Measurements from ENCODE around the gene CHAT. TPM values are rescaled to one million over a fixed set of nuclear protein-coding genes. Genes with fewer than 3 reads are reported as not detected.

CHAT gene
- total and polyA plus RNA-seq, 4 experiments from 2014 or later: not detected

- CTCF ChIA-PET (ENCODE audit: partially characterized antibody): no interaction called here
- DNase-seq: no peak
- H3K4me3 Mint-ChIP-seq: no peak overlapping the region
- no peaks in the 10 kb centered on the region for H3K36me3 Mint-ChIP-seq
- Histone ChIP-seq H3K4me3 (ENCODE audit: low read length in 2 of 2) (no peak overlapping the region), H3K9me3 (ENCODE audit: control insufficient read depth in 1 of 2, low read length in 2 of 2) (no peaks in the 10 kb centered on the region), H3K27me3 (ENCODE audit: insufficient read depth, low read length) (peaks cover 26% of the 10 kb centered on the region), H3K27ac (ENCODE audit: low read depth, low read length) (no peak overlapping the region), H3K4me1 (ENCODE audit: insufficient read depth, low read length) (no peaks in the 10 kb centered on the region), H3K36me3 (ENCODE audit: insufficient read depth, low read length) (no peaks in the 10 kb centered on the region)
- peaks cover 46 to 64% of the 10 kb centered on the region in 2 donors for H3K27me3 Mint-ChIP-seq
- intact Hi-C loops (cut with micrococcal nuclease): no loop called here
- POLR2A ChIA-PET (ENCODE audit: partially characterized antibody): no interaction called here
- H3K27ac Mint-ChIP-seq: no peak overlapping the region
- H3K4me1 Mint-ChIP-seq: peaks cover 2 to 27% (median 6%) of the 10 kb centered on the region in 4 donors
- H3K9me3 Mint-ChIP-seq: peaks cover 0 to 25% (median 13%) of the 10 kb centered on the region in 8 donors
These were observed 5.5 kb upstream of the CHAT start for GRCh38 chr10:49608166-49609005.

DNA sequence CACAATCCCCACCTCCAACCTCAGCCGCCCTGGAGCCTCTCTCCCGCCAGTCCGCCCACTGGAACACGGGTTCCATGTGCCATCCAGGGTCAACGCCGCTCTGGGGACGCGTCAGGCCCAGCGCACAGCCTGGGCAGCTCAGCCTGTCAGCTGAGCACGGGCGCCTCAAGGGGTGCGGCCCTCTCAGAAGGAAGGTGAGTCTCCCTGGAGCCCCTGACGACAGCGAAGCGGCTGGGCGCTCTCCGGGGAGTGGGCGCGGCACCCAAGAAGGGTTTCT, 4.9 kb upstream of the CHAT start:
- Histone ChIP-seq H3K4me1 (ENCODE audit: insufficient read depth, low read length) (no peaks in the 10 kb centered on the region), H3K36me3 (ENCODE audit: insufficient read depth, low read length) (no peaks in the 10 kb centered on the region), H3K9me3 (ENCODE audit: control insufficient read depth in 1 of 2, low read length in 2 of 2) (no peaks in the 10 kb centered on the region), H3K27ac (ENCODE audit: low read depth, low read length) (no peak overlapping the region), H3K4me3 (ENCODE audit: low read length in 2 of 2) (no peak overlapping the region), H3K27me3 (ENCODE audit: insufficient read depth, low read length) (peaks cover 29% of the 10 kb centered on the region)
- Mint-ChIP-seq H3K9me3 (peaks cover 0 to 25% (median 13%) of the 10 kb centered on the region in 8 donors), H3K36me3 (no peaks in the 10 kb centered on the region), H3K27me3 (peaks cover 49 to 66% of the 10 kb centered on the region in 2 donors), H3K4me3 (no peak overlapping the region), H3K27ac (no peak overlapping the region), H3K4me1 (peaks cover 2 to 27% (median 8%) of the 10 kb centered on the region in 4 donors)
- POLR2A ChIA-PET (ENCODE audit: partially characterized antibody): no interaction called here
- no peak for DNase-seq
- CTCF ChIA-PET (ENCODE audit: partially characterized antibody): interaction anchor here (0.9 kb wide), 1 partner anchor 14 kb away, joined by 3 read pairs; no protein-coding TSS in a partner anchor
- intact Hi-C loops (cut with micrococcal nuclease): no loop called here

- intact Hi-C loops (cut with micrococcal nuclease): no loop called here
- no peaks in the 10 kb centered on the region for H3K9me3 ChIP-seq (ENCODE audit: control insufficient read depth in 1 of 2, low read length in 2 of 2)
- Mint-ChIP-seq H3K27ac (no peak overlapping the region), H3K36me3 (no peaks in the 10 kb centered on the region), H3K4me3 (no peak overlapping the region), H3K4me1 (peaks cover 2 to 27% (median 8%) of the 10 kb centered on the region in 4 donors), H3K27me3 (peaks cover 50 to 62% of the 10 kb centered on the region in 2 donors), H3K9me3 (peaks cover 0 to 25% (median 12%) of the 10 kb centered on the region in 8 donors)
- H3K27ac ChIP-seq (ENCODE audit: low read depth, low read length): no peak overlapping the region
- DNase-seq: no peak
- H3K36me3 ChIP-seq (ENCODE audit: insufficient read depth, low read length): no peaks in the 10 kb centered on the region
- H3K4me1 ChIP-seq (ENCODE audit: insufficient read depth, low read length): no peaks in the 10 kb centered on the region
- H3K27me3 ChIP-seq (ENCODE audit: insufficient read depth, low read length): peaks cover 30% of the 10 kb centered on the region
- POLR2A ChIA-PET (ENCODE audit: partially characterized antibody): no interaction called here
- no peak overlapping the region for H3K4me3 ChIP-seq (ENCODE audit: low read length in 2 of 2)
- CTCF ChIA-PET (ENCODE audit: partially characterized antibody): interaction anchor here (0.9 kb wide), 1 partner anchor 14 kb away, joined by 3 read pairs; no protein-coding TSS in a partner anchor
These were observed 4.3 kb upstream of the CHAT start for GRCh38 chr10:49609283-49610113.

GRCh38 chr10:49610114-49610457, 3.8 kb upstream of the CHAT start, which contains the start of gene SLC18A3:
Gene SLC18A3 (plus strand): TSS chr10:49610310. CDS start chr10:49610741, 431 bp downstream.
- no peaks in the 10 kb centered on the region for H3K4me1 ChIP-seq (ENCODE audit: insufficient read depth, low read length)
- Mint-ChIP-seq H3K4me1 (peaks cover 4 to 28% (median 9%) of the 10 kb centered on the region in 4 donors), H3K9me3 (peaks cover 0 to 25% (median 12%) of the 10 kb centered on the region in 8 donors), H3K4me3 (no peak within 1 kb of the TSS), H3K27ac (no peak within 1 kb of the TSS), H3K27me3 (peaks cover 50 to 62% of the 10 kb centered on the region in 2 donors), H3K36me3 (no peaks in the 10 kb centered on the region)
- H3K9me3 ChIP-seq (ENCODE audit: control insufficient read depth in 1 of 2, low read length in 2 of 2): no peaks in the 10 kb centered on the region
- H3K36me3 ChIP-seq (ENCODE audit: insufficient read depth, low read length): no peaks in the 10 kb centered on the region
- no peak within 1 kb of the TSS for H3K4me3 ChIP-seq (ENCODE audit: low read length in 2 of 2)
- no peak for DNase-seq
- ChIA-PET CTCF (ENCODE audit: partially characterized antibody) (no interaction called here), POLR2A (ENCODE audit: partially characterized antibody) (no interaction called here)
- intact Hi-C loops (cut with micrococcal nuclease): no loop called here
- no peak within 1 kb of the TSS for H3K27ac ChIP-seq (ENCODE audit: low read depth, low read length)
- peaks cover 25% of the 10 kb centered on the region for H3K27me3 ChIP-seq (ENCODE audit: insufficient read depth, low read length)

DNA sequence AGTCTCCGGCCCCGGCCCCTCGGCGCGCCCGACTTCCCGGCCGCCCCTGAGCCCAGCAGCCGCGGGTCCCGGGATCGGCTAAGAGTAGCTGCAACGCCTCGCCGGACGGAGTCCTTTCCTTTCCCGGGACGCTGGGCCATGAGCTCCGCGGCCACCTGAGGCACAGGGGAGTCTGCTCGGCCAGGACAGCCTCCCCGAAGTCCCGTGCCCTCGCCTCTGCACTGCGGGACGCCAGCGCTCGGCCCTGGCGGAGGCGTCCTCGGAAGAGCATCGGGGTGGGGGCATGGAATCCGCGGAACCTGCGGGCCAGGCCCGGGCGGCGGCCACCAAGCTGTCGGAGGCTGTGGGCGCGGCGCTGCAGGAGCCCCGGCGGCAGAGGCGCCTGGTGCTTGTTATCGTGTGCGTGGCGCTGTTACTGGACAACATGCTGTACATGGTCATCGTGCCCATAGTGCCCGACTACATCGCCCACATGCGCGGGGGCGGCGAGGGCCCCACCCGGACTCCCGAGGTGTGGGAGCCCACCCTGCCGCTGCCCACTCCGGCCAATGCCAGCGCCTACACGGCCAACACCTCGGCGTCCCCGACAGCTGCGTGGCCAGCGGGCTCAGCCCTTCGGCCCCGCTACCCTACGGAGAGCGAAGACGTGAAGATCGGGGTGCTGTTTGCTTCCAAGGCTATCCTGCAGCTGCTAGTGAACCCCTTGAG, 3.2 kb upstream of the CHAT start:
- Mint-ChIP-seq H3K36me3 (no peaks in the 10 kb centered on the region), H3K27ac (no peak overlapping the region), H3K4me1 (peaks cover 4 to 33% (median 9%) of the 10 kb centered on the region in 4 donors), H3K9me3 (peaks cover 0 to 25% (median 10%) of the 10 kb centered on the region in 8 donors), H3K27me3 (peaks cover 51 to 62% of the 10 kb centered on the region in 2 donors), H3K4me3 (no peak overlapping the region)
- intact Hi-C loops (cut with micrococcal nuclease): no loop called here
- ChIA-PET POLR2A (ENCODE audit: partially characterized antibody) (no interaction called here), CTCF (ENCODE audit: partially characterized antibody) (no interaction called here)
- no peak for DNase-seq
- no peaks in the 10 kb centered on the region for H3K36me3 ChIP-seq (ENCODE audit: insufficient read depth, low read length)
- no peaks in the 10 kb centered on the region for H3K9me3 ChIP-seq (ENCODE audit: control insufficient read depth in 1 of 2, low read length in 2 of 2)
- no peaks in the 10 kb centered on the region for H3K4me1 ChIP-seq (ENCODE audit: insufficient read depth, low read length)
- no peak overlapping the region for H3K27ac ChIP-seq (ENCODE audit: low read depth, low read length)
- peaks cover 25% of the 10 kb centered on the region for H3K27me3 ChIP-seq (ENCODE audit: insufficient read depth, low read length)
- H3K4me3 ChIP-seq (ENCODE audit: low read length in 2 of 2): no peak overlapping the region

DNA sequence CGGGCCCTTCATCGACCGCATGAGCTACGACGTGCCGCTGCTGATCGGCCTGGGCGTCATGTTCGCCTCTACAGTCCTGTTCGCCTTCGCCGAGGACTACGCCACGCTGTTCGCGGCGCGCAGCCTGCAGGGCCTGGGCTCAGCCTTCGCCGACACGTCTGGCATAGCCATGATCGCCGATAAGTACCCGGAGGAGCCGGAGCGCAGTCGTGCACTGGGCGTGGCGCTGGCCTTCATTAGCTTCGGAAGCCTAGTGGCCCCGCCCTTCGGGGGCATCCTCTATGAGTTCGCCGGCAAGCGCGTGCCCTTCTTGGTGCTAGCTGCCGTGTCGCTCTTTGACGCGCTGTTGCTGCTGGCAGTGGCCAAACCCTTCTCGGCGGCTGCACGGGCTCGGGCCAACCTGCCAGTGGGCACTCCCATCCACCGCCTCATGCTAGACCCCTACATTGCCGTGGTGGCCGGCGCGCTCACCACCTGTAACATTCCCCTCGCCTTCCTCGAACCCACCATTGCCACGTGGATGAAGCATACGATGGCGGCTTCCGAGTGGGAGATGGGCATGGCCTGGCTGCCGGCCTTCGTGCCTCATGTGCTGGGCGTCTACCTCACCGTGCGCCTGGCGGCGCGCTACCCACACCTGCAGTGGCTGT, 2.5 kb upstream of the CHAT start:
- Histone ChIP-seq H3K4me1 (ENCODE audit: insufficient read depth, low read length) (no peaks in the 10 kb centered on the region), H3K27ac (ENCODE audit: low read depth, low read length) (no peak overlapping the region), H3K4me3 (ENCODE audit: low read length in 2 of 2) (no peak overlapping the region), H3K27me3 (ENCODE audit: insufficient read depth, low read length) (peaks cover 25% of the 10 kb centered on the region), H3K36me3 (ENCODE audit: insufficient read depth, low read length) (no peaks in the 10 kb centered on the region), H3K9me3 (ENCODE audit: control insufficient read depth in 1 of 2, low read length in 2 of 2) (no peaks in the 10 kb centered on the region)
- CTCF ChIA-PET (ENCODE audit: partially characterized antibody): no interaction called here
- H3K4me3 Mint-ChIP-seq: no peak overlapping the region
- peaks cover 0 to 25% (median 8%) of the 10 kb centered on the region in 8 donors for H3K9me3 Mint-ChIP-seq
- intact Hi-C loops (cut with micrococcal nuclease): no loop called here
- H3K27ac Mint-ChIP-seq: no peak overlapping the region
- no peaks in the 10 kb centered on the region for H3K36me3 Mint-ChIP-seq
- peaks cover 4 to 33% (median 9%) of the 10 kb centered on the region in 4 donors for H3K4me1 Mint-ChIP-seq
- peaks cover 55 to 64% of the 10 kb centered on the region in 2 donors for H3K27me3 Mint-ChIP-seq
- no peak for DNase-seq
- POLR2A ChIA-PET (ENCODE audit: partially characterized antibody): no interaction called here
